Measurements from ENCODE around the gene ST6GALNAC3.
A peak's percentile ranks its signal among the peaks of the same experiment; 100 is the strongest.
"Not testable (repeated sequence)": the region's sequence is repeated elsewhere in the genome, so short reads cannot be mapped to it uniquely, and the experiment has no call there.

The ST6GALNAC3 gene

DNA sequence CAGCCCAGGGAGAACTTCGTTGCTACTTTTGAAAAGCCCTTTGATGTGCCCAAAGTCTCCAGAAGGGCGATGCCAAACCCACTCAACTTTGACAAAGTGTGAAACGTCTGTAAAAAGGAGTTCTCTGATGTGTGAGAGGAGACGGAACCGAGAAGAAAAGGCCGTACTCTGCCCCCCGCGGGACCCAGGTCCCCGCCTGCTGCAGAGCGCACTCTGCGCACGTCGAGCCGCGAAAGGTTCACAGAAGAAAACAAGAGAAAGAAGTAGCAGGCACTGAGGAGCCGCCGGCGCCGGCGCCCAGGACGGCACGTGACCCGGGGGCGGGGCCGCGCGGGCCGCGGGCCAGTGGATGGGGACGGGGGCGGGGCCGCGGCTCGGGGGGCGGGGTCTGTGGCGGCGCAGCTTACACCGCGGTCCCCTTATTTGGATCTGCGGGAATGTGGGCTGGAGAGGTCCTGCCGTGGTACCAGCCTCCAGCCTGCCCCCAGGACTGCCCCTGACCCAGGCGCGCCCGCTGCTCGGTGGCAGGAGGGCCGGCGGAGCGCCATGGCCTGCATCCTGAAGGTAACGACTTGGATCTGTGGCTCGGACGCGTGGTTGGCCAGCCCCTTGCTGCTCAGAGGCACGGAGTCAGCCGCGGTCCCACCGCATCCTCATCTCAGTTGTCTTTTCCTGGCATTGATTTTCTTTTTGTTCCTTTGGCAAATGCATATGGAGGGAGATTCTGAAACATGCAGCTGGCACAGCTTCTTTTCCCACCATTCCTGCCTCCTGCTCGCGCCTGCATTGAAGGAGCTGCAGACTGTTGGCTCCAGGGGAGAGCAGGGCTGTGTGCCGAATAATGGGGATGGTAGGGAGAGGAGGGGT, at the start of gene ST6GALNAC3:
TSS of gene ST6GALNAC3 (plus strand) at position 426 of the 867 bp plus-strand sequence.
- peak; percentile 62 to 93 (median 85) for DNase-seq
- intact Hi-C loops (cut with DNase I): no loop called here

DNA sequence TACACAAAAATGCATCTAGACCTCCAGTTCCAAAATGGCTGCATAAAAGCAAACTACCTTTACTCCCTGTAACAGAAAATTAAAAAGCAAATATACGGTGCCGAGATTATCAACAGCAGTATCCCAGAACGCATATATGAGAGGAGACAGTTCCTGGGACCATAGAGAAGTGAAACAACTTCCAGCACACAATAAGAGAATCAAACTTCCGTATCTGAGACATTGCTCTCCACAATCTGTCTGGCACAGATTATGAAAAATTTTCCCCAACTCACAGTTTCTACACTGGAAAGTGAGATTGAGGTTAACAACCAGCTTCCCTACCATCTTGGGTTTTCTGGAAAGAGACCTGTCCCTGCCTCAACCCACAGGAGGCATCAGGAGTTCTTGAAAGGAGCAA, 47.2 kb upstream of the ST6GALNAC3 start:
- intact Hi-C loops (cut with DNase I): no loop called here
- DNase-seq: no peak

DNA sequence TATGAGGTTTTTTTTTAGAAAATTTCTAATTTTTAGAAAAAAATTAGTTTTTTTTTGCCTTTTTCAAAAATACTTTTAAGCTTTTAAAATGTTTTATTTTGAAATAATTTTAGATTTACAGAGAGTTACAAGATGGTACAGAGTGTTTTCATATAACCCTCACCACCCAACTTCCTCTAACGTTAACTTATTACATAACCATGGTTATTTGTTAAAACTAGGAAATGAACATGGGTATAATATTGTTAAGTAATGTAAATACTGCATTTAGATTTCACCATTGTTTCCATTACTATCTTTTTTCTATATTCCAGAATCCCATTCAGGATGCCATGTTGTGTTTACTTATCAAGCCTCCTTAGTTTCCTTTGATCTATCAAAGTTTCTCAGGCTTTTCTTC, 45.2 kb upstream of the ST6GALNAC3 start:
- intact Hi-C loops (cut with DNase I): no loop called here
- DNase-seq: no peak

DNA sequence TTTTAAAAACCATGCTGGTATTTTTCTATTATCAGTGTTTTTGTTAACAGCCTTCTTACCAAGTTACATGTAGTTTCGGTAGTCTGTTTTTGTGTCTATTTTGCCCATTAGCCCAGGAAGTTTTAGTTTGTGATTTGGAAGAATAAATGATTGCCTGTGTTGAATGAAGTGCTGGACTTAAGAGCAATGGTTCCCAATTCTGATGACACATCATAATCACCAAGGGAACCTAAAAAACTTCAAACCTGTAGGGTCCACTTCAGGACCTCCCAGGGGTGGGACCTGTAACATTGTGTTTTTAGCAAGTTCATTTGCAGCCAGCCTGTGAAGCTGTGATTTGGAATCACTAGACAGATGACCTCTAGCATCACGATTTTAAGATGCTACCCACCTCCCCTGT, 43.0 kb upstream of the ST6GALNAC3 start:
- no peak for DNase-seq
- intact Hi-C loops (cut with DNase I): no loop called here

DNA sequence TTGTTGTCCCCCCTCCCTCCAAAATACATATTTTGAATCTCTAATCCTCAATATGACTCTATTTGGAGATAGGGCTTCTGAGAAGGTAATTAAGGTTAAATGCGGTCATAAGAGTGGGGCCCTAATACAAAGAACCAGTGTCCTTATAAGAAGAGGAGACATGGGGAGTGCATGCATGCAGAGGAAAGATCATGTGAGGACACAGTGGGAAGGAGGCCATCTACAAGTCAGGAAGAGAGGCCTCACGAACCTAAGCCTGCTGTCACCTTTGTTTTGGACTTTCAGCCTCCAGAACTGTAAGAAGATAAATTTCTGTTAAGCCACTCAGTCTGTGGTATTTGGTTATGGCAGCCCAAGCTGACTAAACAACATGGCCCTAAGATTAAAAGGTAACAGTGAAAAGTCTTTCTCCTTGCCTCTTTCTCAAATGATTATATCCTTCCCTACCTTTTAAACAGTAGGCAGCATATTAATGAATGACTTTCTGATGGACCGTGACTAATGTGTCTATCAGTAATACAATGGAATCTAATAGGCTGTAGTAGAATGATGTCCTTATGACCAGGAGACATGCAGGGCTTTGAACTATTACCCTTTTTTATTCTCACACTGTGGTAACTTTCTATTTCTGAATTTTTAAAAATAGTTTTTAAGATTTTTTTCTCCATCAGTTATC, 40.6 kb upstream of the ST6GALNAC3 start:
- no peak for DNase-seq
- intact Hi-C loops (cut with DNase I): no loop called here

DNA sequence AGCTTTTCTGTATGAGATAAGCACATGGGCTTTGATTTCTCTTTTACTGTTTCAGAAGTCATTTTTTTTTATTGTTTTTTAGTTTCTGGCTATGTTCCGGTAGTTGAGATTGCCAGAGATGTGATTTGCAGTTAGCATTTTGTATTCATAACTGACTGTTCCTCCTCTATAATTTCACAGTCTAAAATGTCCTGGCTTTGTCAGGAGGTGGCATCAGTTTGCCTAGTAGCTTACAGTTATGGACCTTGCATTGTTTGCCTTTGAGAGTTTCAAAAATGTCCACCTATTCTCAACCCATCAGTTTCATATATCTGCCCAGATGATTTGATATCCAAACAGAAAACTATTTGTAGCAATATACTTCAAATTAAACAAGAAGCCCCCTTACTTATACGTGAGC, 39.5 kb upstream of the ST6GALNAC3 start:
- intact Hi-C loops (cut with DNase I): no loop called here
- DNase-seq: peak in 11 of 42 donors; percentile 8 to 49 (median 21)

DNA sequence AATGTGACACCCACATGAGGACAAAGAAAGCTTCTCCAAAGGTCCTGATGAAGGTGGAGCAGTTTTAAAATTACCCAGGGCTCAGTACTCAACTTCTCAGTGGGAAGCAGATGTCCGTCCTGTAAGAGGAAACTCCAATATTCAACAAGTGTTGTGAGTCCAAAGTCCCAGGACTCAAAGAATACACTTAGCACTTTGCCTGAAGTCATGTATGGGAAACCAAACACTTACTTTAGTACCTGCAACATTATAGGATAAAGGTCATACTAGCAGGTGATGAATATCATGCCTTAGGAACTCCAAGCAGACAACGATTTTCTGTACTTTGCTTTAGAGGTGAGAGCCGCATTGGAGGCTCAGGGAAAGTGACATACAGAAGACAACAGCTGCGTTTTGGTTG, 37.2 kb upstream of the ST6GALNAC3 start:
- intact Hi-C loops (cut with DNase I): no loop called here
- no peak for DNase-seq

DNA sequence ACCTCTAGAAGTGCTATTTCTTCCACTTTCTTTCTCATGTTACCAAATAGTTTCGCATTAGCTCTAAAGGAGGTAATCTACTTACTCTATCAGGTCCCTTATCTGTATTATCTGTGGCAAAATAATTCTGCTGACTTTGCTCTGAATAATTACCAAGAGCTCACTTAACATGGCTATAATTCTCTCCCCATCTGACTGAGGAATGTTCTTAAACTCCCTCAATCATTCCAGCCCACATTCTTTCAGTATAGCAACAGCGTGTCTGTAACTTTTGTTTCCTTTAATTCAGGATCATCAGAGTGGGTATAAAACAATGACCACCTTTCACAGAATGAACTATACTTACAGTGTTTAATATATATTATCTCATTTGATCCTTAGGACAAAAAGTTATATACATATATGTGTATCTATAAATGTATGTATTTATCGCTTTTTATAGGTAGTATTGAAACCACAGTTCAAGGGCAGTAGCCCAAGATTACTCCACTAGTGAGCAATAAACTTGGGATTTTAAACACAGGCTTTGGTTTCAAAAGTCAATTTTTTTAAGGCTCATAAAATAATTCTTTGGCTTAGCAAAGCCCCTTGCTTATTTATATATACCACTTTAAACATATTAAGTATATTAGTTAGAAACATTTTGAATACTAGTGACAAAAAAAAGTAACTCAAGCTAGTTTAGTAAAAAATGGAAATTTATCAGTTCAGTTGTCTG, 36.1 kb upstream of the ST6GALNAC3 start:
- intact Hi-C loops (cut with DNase I): no loop called here

DNA sequence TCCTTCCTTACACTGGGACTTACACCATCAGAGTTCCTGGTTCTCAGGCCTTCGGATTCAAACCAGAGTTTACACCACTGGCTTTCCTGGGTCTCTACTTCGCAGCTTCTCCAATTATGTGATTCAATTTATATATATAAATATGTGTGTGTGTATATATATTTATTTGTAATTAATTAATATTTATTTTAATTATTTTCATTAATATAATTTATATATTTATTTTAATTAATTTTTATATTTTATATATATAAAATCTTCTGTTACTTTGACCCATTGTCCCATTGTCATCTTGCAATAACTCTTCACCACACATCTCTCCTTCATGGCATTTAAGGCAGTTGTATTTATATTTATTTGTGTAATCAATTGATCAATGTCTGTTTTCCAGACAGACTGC, 28.4 kb upstream of the ST6GALNAC3 start:
- DNase-seq: no peak
- intact Hi-C loops (cut with DNase I): no loop called here

More for the DNA sequence above, 36.1 kb upstream of the ST6GALNAC3 start:
- DNase-seq: no peak

DNA sequence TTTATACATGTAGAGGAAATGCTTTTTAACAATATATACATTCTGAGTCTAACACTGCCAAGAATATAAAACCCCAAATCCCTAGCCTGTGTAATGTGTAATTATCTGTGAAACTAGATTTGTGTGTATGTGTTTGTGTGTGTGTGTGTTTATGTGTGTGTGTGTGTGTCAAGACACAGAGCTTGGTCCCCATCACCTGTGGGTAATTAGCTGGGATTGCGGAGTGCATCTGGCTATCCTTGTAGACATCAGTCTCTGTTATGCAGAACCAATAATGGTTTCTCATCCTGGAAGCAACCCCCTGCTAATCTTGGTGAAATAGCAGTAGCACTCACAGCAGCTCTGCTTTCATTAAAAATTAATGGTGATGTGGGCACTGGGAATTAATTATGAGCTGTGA, 26.3 kb upstream of the ST6GALNAC3 start:
- DNase-seq: no peak
- intact Hi-C loops (cut with DNase I): no loop called here

DNA sequence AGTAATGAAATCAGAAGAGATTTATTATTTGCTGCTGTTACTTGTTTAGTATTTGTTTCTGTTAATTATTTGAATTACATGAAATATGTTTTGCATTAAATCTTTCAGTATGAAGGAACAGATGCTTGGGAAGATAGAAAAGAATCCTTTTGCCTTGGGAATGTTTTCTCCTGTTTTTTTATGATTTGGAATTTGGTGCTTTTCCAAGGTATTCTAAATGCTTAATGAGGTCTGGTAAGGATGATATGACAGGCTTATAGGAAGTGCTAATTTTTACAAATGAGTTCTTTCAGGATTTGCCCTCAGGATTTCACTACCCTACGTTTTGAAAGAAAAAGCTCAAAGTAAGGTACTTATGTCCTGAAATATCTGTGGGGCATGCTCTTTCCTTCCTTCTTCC, 25.6 kb upstream of the ST6GALNAC3 start:
- intact Hi-C loops (cut with DNase I): no loop called here
- no peak for DNase-seq

DNA sequence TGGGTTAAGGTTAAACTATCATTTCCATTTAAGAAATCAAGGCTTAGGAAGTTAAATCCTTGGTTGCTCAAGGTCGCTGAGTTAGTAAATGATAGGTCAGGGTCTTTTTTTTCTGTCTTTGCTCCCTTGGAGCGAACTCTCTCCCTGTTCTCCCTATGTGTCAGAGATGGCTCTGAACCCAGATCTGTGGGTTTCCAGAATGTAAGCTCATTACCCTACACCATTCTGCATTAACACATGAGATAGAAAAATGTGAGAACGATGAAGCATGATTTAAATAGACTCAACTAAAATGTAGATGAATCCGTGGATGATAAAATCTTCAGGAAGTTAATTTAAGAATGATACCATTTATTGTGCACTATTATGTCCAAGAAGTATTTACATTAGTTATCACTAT, 25.0 kb upstream of the ST6GALNAC3 start:
- no peak for DNase-seq
- intact Hi-C loops (cut with DNase I): no loop called here

DNA sequence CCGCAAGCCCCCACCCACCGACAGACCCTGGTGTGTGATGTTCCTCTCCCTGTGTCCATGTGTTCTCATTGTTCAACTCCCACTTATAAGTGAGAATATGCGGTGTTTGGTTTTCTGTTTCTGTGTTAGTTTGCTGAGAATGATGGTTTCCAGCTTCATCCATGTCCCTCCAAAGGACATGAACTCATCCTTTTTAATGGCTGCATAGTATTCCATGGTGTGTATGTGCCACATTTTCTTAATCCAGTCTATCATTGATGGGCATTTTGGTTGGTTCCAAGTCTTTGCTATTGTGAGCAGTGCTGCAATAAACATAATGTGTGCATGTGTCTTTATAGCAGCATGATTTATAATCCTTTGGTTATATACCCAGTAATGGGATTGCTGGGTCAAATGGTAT, 24.5 kb upstream of the ST6GALNAC3 start:
- DNase-seq; intact Hi-C loops (cut with DNase I): not testable (repeated sequence)

DNA sequence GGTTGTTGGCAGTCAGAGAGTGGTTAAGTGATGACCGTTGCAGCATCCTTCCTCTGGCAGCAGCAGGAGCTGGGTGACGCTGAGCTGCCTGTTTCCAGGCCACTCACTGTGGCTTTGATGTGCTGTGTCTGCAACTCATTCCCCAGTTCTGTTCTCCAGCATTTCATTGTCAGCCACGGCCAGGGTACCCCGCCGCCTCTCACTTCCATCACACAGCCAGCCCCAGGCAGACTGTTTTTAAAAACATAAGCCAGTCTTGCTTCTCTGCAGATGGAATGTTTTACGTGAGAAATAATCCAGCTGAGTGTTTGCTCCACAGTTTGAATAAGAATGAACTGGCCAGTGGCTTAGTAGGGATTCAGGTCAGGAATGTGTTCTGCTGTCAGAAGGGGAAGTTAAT, 21.5 kb upstream of the ST6GALNAC3 start:
- intact Hi-C loops (cut with DNase I): no loop called here
- DNase-seq: peak in 19 of 42 donors; percentile 7 to 53 (median 25)

DNA sequence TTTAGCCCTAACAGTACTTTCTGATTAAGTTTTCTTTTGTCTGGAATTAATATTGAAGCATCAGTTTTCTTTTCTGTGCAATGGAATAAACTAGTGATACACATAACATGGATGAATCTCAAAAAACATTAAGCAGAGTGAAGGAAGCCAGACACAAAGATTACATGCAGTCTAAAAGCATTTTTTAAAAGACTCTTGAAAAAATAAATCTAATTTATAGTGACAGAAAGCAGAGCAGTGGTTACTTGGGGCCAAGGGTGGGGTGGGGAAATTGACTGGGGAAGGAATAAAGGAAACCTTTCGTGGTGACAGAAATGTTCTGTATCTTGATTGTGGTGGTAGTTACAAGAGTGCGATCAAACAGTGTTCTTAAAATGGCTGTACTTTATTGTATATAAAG, 20.2 kb upstream of the ST6GALNAC3 start:
- intact Hi-C loops (cut with DNase I): no loop called here
- no peak for DNase-seq

DNA sequence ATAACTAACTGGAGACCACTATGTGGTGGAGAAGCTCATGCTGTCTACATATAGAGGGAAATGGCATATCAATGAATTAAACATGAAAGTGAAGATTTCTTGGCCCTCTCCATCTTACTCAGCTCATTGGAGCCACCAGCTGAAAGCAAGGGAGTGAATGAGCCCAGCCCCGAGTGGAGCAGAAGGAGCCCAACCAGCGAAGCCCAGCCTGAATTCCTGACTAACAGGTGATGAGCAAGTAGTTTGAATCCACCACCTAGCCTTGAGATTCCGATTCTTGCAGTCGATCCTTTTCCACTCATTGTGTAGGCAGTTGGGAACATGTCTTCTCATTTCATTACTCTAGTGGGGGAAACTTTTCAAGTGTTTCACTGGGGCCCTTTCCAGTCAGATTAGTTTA, 18.6 kb upstream of the ST6GALNAC3 start:
- intact Hi-C loops (cut with DNase I): no loop called here
- no peak for DNase-seq

DNA sequence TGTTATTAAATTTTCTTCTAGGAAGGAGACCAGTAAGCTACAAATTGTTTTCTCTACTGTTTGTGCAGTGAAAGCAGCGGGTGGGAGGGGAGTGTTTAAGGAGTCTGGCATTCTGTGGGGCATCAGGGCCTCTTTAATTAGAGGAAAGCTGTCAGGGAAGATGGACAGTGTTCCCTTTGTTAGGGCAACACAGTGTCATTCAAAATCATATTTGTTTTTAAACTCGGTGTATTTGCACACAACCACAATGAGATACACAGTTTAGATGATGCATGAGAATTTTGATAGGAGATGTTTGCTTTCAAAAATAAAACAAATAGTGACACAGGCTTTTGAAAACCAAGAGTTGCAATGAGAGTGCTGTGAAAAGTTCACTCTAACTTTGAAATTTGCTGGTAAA, 15.1 kb upstream of the ST6GALNAC3 start:
- peak in 2 of 42 donors; percentile 20 to 44 for DNase-seq
- intact Hi-C loops (cut with DNase I): no loop called here

DNA sequence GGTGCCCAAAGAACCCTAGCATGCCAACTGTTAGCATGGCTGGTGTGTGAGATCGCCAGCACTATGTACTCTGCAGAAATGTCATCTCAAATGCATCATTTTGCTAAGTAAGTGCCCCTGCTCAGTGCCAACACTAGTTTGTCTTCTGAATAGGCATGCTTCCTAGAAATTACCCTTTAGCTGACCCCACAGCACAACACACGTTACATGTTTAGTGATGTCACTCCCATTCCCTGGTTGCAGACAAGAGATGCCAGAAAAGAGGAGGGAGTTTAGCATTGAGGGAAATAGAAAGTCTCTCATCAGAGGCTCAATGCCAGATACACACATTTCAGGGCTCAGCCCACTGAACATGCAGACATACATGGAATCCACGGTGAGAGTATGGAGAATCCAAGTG, 9.3 kb upstream of the ST6GALNAC3 start:
- intact Hi-C loops (cut with DNase I): no loop called here
- DNase-seq: no peak

DNA sequence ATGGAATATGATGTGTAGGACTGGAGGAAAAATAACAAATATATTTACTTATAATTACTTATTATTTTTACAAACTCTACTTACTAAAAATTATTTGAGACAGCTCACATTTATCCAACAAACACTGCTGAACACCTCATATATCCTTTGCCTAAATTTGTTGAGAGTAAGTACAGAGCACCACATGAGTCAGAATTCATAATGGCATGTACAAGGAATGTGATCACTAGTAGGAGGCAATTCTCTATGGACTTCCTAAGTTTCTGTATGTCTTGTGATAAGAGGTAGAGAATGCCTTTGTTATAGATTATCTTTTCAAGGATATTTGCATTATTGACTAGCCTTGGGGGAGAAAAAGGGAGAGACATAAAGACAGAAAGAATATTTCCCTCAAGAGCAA, 8.2 kb upstream of the ST6GALNAC3 start:
- intact Hi-C loops (cut with DNase I): no loop called here
- DNase-seq: no peak

DNA sequence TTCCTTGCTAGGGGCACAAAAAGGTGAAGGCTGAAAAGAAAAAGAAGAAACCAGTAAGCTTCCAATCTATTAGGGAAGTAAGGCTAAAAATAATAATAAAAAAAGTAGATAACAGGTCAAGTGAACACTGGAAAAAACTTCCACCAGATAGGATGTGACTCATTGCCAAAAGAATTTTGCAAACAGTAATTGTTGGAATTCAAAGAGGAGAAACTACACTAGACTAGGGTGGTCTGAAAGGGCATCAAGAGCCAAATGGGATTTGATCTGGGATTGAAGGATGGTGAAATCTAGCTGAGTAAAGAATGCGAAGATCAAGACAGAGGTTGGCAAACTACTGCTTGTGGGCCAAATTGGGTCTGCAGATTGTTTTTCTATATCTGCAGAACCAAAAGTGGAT, 6.0 kb upstream of the ST6GALNAC3 start:
- DNase-seq: no peak
- intact Hi-C loops (cut with DNase I): no loop called here
